Endothelial cell (in vitro differentiated cells): ENCODE data around the gene TMC5. TPM values are rescaled to one million over a fixed set of nuclear protein-coding genes. Genes with fewer than 3 reads are reported as not detected.

Experiments used
- DNase-seq: peaks from one replicate; pipeline ENCODE4 v3.0.0; 2021; ENCODE audit warnings: low spot score
- H3K27ac Mint-ChIP-seq: one replicate; pipeline ENCODE4 v1.8.0; 2021; ENCODE audit warnings: mixed read lengths, inconsistent platforms; ENCODE audit not compliant: unreplicated experiment
- H3K27me3 Mint-ChIP-seq: one replicate; pipeline ENCODE4 v1.8.0; 2021; ENCODE audit warnings: mild to moderate bottlenecking, moderate library complexity, mixed read lengths, inconsistent platforms; ENCODE audit not compliant: unreplicated experiment
- H3K36me3 Mint-ChIP-seq: one replicate; pipeline ENCODE4 v1.8.0; 2021; ENCODE audit warnings: mild to moderate bottlenecking, low read depth, mixed read lengths, inconsistent platforms; ENCODE audit not compliant: unreplicated experiment
- H3K4me1 Mint-ChIP-seq: one replicate; pipeline ENCODE4 v1.8.0; 2021; ENCODE audit warnings: mild to moderate bottlenecking, mixed read lengths, inconsistent platforms; ENCODE audit not compliant: unreplicated experiment
- H3K4me3 Mint-ChIP-seq: one replicate; pipeline ENCODE4 v1.8.0; 2021; ENCODE audit warnings: mild to moderate bottlenecking, mixed read lengths, inconsistent platforms; ENCODE audit not compliant: unreplicated experiment
- H3K9me3 Mint-ChIP-seq: one replicate; pipeline ENCODE4 v1.8.0; 2021; ENCODE audit warnings: mixed read lengths, inconsistent platforms; ENCODE audit not compliant: unreplicated experiment
- CTCF ChIP-seq: fragments of 200-600 bp; sonication (generic); IDR thresholded peaks from one replicate; pipeline ENCODE4 v1.5.0; 2021; ENCODE audit warnings: antibody characterized with exemption; ENCODE audit not compliant: unreplicated experiment
- total RNA-seq: library from RNA; stranded (reverse); fragmentation: NEBNext Ultra II Directional; extraction: Animal tissue kit (Norgen Biotek cat#: 25700); gene quantifications from one replicate; pipeline ENCODE4 v1.2.1, GENCODE V29; 2021; ENCODE audit not compliant: unreplicated experiment

TMC5 gene
- total RNA-seq, 1 donor from 2014 or later, result 0.69 TPM

- no peaks in the 10 kb centered on the region for H3K4me1 Mint-ChIP-seq
- DNase-seq, result no peak
- no peaks in the 10 kb centered on the region for H3K9me3 Mint-ChIP-seq
- no peak for TF ChIP-seq CTCF
- no peaks in the 10 kb centered on the region for H3K36me3 Mint-ChIP-seq
- no peak overlapping the region for H3K4me3 Mint-ChIP-seq
- no peak overlapping the region for H3K27ac Mint-ChIP-seq
- H3K27me3 Mint-ChIP-seq, result peaks cover 1% of the 10 kb centered on the region
These were observed 64.1 kb downstream of the TMC5 start for GRCh38 chr16:19481769-19482168.

DNA sequence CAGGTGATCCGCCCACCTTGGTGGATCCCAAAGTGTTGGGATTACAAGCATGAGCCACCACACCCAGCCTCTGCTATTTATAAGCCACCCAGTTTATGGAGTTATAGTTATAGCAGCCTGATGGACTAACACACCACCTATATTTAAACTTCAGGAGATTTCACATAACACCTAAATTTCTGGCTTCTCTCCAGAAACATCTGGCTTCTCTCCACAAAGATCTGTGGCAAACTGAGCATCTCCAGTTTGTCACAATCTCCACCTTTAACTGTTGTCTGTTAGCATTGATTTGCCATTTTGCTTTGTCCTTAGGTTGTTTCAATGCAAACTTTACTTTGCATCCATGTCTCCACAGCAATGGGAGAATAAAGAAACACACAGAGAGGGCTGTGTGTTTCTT, 64.6 kb downstream of the TMC5 start:
- no peaks in the 10 kb centered on the region for H3K9me3 Mint-ChIP-seq
- no peak for DNase-seq
- H3K27ac Mint-ChIP-seq, result no peak overlapping the region
- no peak for TF ChIP-seq CTCF
- H3K4me3 Mint-ChIP-seq, result no peak overlapping the region
- no peaks in the 10 kb centered on the region for H3K36me3 Mint-ChIP-seq
- peaks cover 1% of the 10 kb centered on the region for H3K27me3 Mint-ChIP-seq
- no peaks in the 10 kb centered on the region for H3K4me1 Mint-ChIP-seq

GRCh38 chr16:19484096-19484495, 66.4 kb downstream of the TMC5 start:
- no peak for TF ChIP-seq CTCF
- Mint-ChIP-seq H3K36me3 (no peaks in the 10 kb centered on the region), H3K4me1 (no peaks in the 10 kb centered on the region), H3K9me3 (no peaks in the 10 kb centered on the region), H3K27ac (no peak overlapping the region), H3K4me3 (no peak overlapping the region), H3K27me3 (peaks cover 2% of the 10 kb centered on the region)
- DNase-seq, result no peak

DNA sequence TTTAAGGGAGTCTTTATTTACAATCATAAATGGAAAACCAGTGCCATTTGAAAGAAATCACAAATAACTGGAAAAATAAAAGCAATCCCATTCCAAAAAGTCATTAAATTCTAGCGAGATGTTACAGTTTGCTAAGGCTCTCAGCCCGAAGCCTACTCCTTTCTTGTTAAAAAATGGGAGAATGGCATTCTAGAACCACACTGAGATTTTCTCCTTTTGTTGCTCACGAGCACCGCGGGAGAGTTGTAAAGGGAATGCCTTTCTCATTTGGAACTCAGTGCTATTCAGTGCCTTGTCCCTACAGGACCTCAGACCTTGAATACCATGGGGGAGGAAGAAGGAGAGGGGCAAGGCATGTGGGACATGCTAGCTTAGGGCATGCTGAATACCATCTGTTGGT, 67.9 kb downstream of the TMC5 start:
- no peaks in the 10 kb centered on the region for H3K4me1 Mint-ChIP-seq
- TF ChIP-seq CTCF, result no peak
- no peaks in the 10 kb centered on the region for H3K9me3 Mint-ChIP-seq
- DNase-seq, result no peak
- H3K27me3 Mint-ChIP-seq, result peaks cover 2% of the 10 kb centered on the region
- no peaks in the 10 kb centered on the region for H3K36me3 Mint-ChIP-seq
- no peak overlapping the region for H3K27ac Mint-ChIP-seq
- no peak overlapping the region for H3K4me3 Mint-ChIP-seq

GRCh38 chr16:19486051-19486450, 68.4 kb downstream of the TMC5 start:
- TF ChIP-seq CTCF, result no peak
- Mint-ChIP-seq H3K4me3 (no peak overlapping the region), H3K9me3 (no peaks in the 10 kb centered on the region), H3K27ac (no peak overlapping the region), H3K4me1 (no peaks in the 10 kb centered on the region), H3K27me3 (peaks cover 2% of the 10 kb centered on the region), H3K36me3 (no peaks in the 10 kb centered on the region)
- DNase-seq, result no peak
